COLO829 (cell line): ENCODE data around the gene KIZ.
"Not testable (repeated sequence)": the region's sequence is repeated elsewhere in the genome, so short reads cannot be mapped to it uniquely, and the experiment has no call there.

ENCODE experiments used
- DNase-seq: peaks from one replicate; pipeline ENCODE4 v3.0.0; 2012; ENCODE audit warnings: low spot score

KIZ gene

DNA sequence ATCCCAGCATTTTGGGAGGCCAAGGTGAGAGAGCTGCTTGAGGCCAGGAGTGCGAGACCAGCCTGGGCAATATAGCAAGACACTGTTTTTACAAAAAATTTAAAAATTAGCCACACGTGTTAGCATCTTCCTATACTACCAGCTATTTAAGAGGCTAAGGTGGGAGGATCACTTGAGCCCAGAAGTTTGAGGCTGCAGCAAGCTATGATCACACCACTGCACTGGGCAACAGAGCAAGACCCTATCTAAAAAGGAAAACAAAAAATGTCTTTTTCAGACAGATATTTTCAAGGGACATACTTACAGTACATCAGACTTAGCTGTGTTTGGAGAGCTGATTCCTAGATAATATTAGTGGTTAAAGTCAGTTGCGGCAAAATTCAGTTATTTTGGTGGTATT, 104.3 kb downstream of the KIZ start:
- no peak for DNase-seq

DNA sequence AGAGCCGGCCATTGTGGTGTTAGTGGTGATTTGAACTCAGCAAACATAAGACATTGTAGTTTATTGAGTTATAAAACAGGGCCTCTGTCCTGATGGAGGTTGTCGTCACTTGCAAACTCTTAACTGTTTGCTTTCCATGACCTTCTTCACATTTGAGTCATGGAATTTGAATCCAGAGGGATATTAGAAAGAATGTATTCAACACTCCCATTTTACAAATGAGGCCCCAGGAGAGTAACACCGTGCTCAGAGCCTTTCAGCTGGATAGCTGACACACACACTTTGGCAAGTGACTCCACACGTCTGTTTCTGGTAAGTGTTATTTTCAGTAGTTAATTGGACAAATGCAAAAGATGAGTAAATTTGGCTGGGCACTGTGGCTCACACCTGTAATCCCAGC, 104.8 kb downstream of the KIZ start:
- DNase-seq: no peak

DNA sequence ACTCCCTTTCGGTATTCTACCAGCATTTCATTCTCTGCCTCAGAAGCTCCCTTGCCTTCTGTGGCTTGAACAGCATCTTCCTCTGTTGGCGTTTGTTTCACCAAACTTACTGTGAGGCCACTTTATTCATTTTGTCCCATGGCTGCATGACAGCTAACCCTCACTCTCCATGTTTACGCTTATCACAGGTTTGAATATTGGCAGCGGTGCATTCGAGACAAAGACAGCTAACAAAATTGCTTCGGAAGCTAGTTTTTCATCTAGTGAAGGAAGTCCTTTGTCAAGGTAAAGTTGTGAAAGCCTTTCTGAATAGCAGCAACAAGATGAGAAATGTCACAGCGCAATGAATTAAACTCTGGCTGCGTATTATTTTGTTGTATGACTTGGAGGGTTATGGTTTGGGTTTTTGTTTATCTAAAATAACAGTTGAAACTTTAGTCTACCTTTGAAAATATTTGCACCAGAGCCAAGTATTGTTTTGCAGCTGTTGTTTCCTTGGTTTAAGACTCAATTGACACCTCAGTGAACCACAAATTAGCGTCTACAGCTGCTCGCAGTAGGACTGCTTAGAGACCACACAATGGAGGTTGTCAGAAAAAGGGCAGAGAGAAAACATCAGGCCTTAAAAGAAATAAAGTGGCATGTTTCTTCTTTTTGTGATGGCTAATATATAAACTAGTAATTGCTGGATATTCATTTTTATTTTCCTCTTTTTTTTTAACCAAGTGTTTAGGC, 106.8 kb downstream of the KIZ start:
- DNase-seq: no peak

- DNase-seq: no peak
Observed at GRCh38 chr20:21234324-21234723, 108.4 kb downstream of the KIZ start.

DNA sequence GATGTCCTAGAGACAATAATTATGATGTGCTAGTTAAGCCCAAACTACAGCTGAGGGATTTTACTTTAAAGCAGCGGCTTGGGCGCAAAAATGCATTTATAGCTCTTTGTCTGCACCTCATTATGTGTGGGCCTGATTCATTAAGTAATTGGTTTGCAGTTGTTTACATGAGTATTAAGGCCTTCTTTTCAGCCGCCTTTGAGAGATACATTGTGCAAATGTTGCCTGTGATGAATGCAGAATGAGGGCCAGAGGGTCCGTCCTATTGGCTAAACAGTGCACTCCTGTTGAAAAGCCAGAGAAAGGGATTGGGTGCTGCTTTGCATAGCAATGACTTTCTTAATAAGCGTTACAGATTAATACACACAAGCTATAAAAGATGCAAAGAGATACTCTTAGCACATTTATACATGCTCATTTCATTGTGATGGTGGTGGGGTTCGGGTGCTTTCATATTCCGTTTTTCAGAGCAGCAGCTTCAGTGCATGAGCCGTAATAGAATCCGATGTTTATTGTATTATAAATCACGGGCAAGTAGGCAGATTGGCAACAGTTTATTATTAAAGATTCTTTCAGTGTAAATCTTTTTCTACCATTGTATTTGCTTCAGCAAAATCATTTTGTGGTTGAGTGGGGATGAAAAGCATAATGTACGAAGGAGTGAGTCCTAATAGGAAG, 109.1 kb downstream of the KIZ start:
- no peak for DNase-seq

GRCh38 chr20:21235484-21236445, 109.9 kb downstream of the KIZ start:
- DNase-seq: peak; percentile 57

DNA sequence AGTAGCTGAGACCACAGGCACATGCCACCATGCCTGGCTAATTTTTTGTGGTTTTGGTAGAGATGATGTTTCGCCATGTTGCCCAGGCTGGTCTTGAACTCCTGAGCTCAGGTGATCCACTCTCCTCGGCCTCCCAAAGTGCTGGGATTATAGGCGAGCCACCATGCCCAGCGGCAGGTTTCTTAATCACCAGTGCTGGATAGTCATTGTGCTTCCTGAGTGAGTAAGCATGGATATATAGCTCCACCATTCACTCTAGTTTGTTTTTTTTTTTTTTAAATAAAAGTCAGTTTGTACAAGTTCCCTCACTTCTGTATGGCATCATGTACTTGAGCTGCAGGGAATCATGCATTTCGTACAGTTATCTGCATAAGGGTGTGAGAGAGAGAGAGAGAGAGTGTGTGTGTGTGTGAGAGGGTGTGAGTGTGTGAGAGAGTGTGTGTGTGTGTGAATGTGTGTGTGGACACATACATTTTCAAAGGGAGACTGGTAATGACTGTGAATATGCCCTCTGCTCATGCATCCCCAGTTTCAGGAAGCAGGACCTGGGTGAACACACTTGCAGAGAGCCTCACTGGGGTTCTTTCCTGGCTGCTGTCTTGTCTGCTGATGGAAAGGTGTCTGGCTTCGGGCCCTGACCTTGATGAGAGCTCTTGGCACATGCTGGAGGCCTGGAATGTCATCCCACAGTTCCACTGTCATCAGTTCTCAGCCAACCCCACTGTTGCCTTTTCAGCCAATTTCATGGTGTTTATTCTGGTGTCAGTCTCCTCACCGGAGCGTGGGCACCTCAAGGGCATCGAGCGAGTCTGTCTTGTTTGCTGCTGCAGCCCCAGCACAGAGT, 112.3 kb downstream of the KIZ start:
- DNase-seq: no peak

GRCh38 chr20:21238818-21239536, 113.1 kb downstream of the KIZ start:
- no peak for DNase-seq

DNA sequence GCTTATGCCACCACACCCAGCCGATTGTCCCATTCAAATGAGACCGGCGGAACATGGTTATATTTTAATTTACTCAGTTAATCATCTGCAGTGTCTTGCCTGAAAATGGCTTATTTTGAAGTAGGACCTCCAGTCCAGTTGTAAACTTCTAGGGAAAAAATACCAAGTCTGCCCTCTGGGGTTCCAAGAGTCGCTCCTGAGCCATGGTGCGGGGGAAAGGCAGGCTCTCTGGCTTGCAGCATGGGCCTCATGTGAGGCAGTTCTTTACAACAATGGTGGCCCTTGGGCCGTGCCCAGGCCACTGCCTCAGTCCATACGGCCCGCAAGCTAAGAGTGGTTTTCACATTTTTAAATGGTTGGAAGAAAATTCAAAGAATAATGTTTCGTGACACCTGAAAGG, 114.5 kb downstream of the KIZ start:
- no peak for DNase-seq

DNA sequence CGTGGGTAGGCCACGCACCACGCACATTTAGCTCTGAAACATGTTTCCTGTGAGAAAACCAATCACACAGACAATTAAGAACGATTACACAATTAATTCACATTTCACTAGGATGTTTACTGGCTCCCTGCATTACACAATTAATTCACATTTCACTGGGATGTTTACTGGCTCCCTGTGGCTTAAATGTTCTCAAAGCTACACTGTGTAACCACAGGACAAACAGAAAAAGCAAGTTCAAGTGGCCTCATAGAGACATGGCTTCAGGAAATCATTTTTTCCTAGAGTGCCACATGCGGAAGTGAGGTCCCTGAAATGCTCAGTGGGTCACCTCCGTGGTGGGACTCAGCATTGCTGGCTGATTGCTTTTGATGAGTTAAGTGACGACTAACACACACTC, 115.5 kb downstream of the KIZ start:
- no peak for DNase-seq

GRCh38 chr20:21243811-21244210, 117.9 kb downstream of the KIZ start:
- no peak for DNase-seq

GRCh38 chr20:21244808-21245207, 118.9 kb downstream of the KIZ start:
- no peak for DNase-seq

GRCh38 chr20:21246161-21246560, 120.3 kb downstream of the KIZ start:
- no peak for DNase-seq

- not testable (repeated sequence) for DNase-seq
Observed at GRCh38 chr20:21247603-21248095, 121.8 kb downstream of the KIZ start.

DNA sequence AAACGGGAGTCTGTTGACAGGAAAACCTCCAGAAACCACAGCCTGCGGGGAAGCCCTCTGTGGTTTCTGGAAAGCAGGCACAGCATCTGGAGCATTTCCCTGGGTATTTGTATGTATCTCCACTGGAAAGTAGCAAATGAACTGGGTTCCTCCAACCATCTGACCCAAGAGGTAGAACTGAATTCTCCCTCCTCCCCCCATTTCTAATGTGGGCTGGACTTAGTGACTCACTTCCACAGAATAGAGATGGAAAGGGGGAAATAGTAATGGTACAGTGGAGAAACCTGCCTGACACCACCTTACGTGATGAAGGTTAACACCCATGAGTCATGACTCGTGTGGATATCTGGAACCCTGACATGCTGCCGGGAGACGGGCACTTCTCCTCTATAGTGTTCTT, 125.4 kb downstream of the KIZ start:
- DNase-seq: no peak

DNA sequence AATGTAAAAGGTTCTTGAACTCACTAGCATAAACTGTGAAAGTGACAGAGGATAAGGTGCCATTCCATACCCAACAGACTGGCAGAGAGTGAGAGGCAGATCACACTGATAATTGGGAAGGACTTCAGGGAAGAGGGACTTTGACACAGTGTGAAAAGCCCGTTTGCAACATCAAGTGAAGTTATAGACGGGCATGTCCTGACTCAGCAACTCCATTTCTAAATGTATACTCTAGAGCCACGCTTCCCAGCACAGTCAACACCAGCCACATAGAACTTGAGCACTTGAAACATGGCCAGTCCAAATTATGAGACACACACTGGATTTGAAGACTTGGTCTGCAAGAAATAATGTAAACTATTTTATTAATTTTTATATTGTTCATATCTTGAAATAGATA, 131.3 kb downstream of the KIZ start:
- no peak for DNase-seq

DNA sequence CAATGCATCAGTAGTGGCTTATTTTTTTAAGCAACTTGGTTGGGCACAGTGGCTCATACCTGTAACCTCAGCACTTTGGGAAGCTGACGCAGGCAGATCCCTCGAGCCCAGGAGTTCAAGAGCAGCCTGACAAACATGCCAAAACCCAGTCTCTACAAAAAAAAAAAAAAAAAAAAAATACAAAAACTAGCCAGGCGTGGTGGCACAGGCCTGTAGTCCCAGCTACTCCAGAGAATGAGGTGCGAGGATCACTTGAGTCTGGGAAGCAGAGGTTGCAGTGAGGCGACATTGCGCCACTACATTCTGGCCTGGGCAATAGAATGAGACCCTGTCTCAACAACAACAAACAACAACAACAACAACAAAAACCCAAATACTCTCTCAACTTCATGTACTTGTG, 132.5 kb downstream of the KIZ start:
- no peak for DNase-seq

GRCh38 chr20:21259346-21259745, 133.5 kb downstream of the KIZ start:
- DNase-seq: no peak

DNA sequence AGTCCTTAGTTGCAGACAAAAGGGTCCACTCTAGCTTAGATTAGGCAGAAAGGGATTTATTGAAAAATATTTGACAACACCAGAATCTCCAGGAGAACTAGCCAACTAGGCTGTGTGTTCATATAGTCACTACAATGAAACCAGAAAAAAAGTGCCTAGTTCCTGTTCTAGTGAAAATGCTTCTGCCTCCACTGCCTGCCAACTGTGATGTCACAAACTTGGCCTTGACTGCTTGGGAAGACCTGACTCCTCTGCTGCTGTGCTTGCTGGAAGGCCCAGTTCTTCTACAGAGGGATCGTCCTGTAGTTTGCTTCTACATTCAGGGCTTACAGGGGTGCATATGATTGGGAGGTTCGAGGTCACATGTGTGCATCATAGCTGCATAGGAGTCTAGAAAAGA, 136.9 kb downstream of the KIZ start:
- DNase-seq: no peak

GRCh38 chr20:21265261-21266190, 139.6 kb downstream of the KIZ start:
- no peak for DNase-seq
